Measurements from ENCODE around the gene POLE2. TPM values are rescaled to one million over a fixed set of nuclear protein-coding genes. Genes with fewer than 3 reads are reported as not detected.

The POLE2 gene
- total and polyA plus RNA-seq, 2 of the 13 experiments (the other 11 are each of a cell fraction or from before 2014, with no cell fraction given) = 16.6 to 37.0 TPM

GRCh38 chr14:49692811-49693734 lies 5.1 kb upstream of the POLE2 start, which contains the start of gene KLHDC1 (continued):
- TF ChIP-seq, protein P1, sequence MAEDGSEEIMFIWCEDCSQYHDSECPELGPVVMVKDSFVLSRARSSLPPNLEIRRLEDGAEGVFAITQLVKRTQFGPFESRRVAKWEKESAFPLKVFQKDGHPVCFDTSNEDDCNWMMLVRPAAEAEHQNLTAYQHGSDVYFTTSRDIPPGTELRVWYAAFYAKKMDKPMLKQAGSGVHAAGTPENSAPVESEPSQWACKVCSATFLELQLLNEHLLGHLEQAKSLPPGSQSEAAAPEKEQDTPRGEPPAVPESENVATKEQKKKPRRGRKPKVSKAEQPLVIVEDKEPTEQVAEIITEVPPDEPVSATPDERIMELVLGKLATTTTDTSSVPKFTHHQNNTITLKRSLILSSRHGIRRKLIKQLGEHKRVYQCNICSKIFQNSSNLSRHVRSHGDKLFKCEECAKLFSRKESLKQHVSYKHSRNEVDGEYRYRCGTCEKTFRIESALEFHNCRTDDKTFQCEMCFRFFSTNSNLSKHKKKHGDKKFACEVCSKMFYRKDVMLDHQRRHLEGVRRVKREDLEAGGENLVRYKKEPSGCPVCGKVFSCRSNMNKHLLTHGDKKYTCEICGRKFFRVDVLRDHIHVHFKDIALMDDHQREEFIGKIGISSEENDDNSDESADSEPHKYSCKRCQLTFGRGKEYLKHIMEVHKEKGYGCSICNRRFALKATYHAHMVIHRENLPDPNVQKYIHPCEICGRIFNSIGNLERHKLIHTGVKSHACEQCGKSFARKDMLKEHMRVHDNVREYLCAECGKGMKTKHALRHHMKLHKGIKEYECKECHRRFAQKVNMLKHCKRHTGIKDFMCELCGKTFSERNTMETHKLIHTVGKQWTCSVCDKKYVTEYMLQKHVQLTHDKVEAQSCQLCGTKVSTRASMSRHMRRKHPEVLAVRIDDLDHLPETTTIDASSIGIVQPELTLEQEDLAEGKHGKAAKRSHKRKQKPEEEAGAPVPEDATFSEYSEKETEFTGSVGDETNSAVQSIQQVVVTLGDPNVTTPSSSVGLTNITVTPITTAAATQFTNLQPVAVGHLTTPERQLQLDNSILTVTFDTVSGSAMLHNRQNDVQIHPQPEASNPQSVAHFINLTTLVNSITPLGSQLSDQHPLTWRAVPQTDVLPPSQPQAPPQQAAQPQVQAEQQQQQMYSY (CRISPR knock-in tag; IDR thresholded peaks at IDR 0.05) = no peak
- TF ChIP-seq ZNF207 (IDR thresholded peaks at IDR 0.05; ENCODE audit: borderline replicate concordance) (no peak), TMF1 (CRISPR knock-in tag; IDR thresholded peaks at IDR 0.05; ENCODE audit: low read depth) (peak; percentile 55; the same call in 1 of the 2 replicates), MED8 (CRISPR knock-in tag; IDR thresholded peaks at IDR 0.05; ENCODE audit: insufficient replicate concordance) (peak; percentile 71), ZNF615 (CRISPR knock-in tag; IDR thresholded peaks at IDR 0.05; ENCODE audit: borderline replicate concordance) (no peak), ZNF724P (CRISPR knock-in tag; IDR thresholded peaks at IDR 0.05; ENCODE audit: borderline replicate concordance) (peak; percentile 95; the same call in 1 of the 2 replicates), ERF (CRISPR knock-in tag; IDR thresholded peaks at IDR 0.05) (no peak), RFXANK (CRISPR knock-in tag; IDR thresholded peaks at IDR 0.05) (no peak), ADNP (CRISPR knock-in tag; IDR thresholded peaks at IDR 0.05) (no peak), NR2F2 (IDR thresholded peaks at IDR 0.05; ENCODE audit: borderline replicate concordance, low read depth) (no peak), RAD51 (IDR thresholded peaks at IDR 0.05; ENCODE audit: borderline replicate concordance) (no peak), JUNB (CRISPR knock-in tag; IDR thresholded peaks at IDR 0.05; ENCODE audit: borderline replicate concordance) (no peak), GFI1 (CRISPR knock-in tag; IDR thresholded peaks at IDR 0.05; ENCODE audit: borderline replicate concordance) (no peak; the same call in 1 of the 2 replicates), YEATS2 (CRISPR knock-in tag; IDR thresholded peaks at IDR 0.05; ENCODE audit: borderline replicate concordance) (peak; percentile 60; the same call in 1 of the 2 replicates), ZNF143 (CRISPR knock-in tag; IDR thresholded peaks at IDR 0.05) (no peak), RARG (CRISPR knock-in tag; IDR thresholded peaks at IDR 0.05; ENCODE audit: low read depth) (no peak), ELF3 (CRISPR knock-in tag; IDR thresholded peaks at IDR 0.05) (peak; percentile 22; the same call in 1 of the 2 replicates), ELF1 (CRISPR knock-in tag; IDR thresholded peaks at IDR 0.05) (no peak), ATAD3A (CRISPR knock-in tag; IDR thresholded peaks at IDR 0.05) (no peak)
- TF ChIP-seq, protein P2, sequence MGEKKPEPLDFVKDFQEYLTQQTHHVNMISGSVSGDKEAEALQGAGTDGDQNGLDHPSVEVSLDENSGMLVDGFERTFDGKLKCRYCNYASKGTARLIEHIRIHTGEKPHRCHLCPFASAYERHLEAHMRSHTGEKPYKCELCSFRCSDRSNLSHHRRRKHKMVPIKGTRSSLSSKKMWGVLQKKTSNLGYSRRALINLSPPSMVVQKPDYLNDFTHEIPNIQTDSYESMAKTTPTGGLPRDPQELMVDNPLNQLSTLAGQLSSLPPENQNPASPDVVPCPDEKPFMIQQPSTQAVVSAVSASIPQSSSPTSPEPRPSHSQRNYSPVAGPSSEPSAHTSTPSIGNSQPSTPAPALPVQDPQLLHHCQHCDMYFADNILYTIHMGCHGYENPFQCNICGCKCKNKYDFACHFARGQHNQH (CRISPR knock-in tag; IDR thresholded peaks at IDR 0.05) = peak; percentile 26; the same call in 1 of the 2 replicates
